ENCODE data around the gene KAZN.

KAZN gene

GRCh38 chr1:14679027-14679688 lies 80.7 kb downstream of the KAZN start:
- no peak for DNase-seq

DNA sequence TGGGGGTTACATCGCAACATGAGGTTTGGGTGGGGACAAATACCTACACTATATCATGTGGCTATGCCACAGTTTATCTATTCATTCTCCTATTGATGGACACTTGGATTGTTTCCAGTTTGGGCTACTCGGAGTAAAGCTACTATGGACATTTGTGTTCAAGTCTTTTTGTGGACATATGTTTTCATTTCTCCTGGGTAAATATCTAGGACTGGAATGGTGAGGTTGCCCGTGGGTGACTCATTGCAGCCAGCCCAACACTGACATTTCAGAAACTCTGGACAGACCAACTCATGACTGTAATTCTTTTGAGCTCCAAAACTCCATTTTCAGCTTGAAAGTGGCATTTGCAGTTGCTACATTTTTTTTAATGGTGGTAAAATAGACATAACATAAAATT lies 82.7 kb downstream of the KAZN start:
- DNase-seq: no peak

DNA sequence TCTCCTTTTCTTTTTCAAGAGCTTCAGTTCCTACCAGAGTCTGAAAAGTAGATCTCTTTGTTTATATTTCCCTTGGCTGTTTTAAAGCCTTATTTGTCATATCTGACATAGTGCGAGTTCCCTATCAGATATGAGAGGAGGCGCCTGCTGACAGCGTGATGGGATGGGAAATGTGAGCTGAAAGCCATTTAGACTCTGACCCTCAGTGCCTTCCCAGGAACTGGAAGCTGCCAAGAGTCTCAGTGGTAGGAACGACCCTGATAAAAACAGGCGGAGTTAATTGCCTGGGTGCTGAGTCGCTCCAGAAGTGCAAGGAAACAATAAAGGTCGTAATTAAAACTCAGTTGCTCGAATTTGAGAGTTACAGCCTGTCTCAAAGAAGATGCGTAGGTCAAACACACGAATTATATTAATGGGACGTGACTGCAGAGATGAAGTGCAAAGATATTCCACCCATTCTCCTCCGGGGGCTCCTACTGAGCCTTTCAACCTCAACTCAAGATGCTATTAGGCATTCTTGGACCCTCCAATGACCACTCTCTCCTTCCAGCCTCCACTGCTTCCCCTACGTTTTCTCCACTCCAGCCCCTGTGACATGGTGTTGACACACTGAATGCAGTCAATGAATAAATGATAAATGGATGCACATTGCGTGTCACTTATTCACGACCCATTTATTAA lies 84.6 kb downstream of the KAZN start:
- DNase-seq: no peak

DNA sequence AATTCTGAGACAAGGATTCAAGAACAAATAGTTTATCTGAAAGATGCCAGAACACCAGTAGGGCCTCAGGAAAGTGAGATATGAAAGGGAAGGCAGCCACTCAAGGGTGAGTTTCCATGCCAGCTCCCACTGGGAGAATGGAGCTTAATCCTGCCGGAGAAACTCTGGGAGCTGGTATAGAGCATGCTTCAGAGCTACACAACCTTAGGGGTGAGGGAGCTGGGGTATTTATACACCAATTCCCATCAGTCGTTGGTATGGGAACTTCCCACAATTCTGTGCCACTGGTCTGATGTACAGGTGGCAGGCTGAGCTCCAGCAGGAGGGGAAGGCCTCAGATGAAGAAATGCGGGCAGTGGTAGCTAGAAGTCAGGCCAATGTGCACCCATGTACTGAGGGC lies 86.6 kb downstream of the KAZN start:
- DNase-seq: no peak

DNA sequence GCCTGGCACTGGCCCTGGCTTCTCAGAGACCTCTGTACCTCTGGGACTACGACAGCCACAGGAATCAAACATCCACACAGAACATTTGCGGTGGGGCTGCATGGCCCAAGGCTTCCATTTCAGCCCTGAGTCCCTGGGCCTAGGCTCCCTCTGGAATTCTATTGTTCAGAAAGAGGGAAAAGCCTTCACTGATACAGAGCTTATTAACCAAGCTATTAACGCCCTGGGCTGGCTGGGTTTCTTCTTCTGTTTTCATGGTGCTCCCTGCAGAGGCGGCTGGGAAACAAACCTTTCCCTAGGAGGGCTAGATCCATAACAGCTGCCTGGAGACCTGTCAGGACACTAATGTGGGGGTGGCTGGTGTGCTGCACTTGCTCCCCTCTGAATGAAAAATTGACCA lies 88.2 kb downstream of the KAZN start:
- DNase-seq: no peak

GRCh38 chr1:14687147-14687546 lies 88.7 kb downstream of the KAZN start:
- no peak for DNase-seq

DNA sequence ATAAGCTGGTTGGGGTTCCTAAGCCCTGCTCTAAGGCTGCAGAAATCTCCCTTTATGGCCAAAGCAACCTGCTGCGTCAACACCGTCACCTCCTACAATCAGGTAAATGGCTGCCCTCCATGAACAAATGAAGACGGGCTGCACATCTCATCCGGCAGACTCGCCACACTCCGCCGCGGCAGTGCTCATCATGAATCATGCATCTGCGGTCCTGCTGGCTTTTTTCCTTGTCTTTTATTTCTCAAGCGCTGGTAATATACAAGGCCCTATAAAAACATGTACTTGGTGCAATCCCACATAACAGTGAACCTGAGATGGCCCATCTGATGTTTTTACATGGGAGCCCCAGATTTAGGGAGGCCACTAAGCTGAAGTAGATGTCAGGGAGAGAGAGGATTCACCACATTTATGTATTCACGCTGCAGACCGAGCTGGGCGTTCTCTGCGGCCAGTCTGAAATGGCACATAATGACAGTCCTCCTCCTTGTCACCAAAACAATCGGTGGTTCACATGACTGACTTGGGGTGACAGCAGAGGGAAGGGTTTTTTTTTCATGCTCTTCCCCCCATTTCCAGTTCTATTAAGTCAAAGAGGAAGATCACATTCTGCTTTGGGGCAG lies 91.6 kb downstream of the KAZN start:
- DNase-seq: no peak

GRCh38 chr1:14693949-14694348 lies 95.5 kb downstream of the KAZN start:
- no peak for DNase-seq

- DNase-seq: no peak
These were observed 96.1 kb downstream of the KAZN start for GRCh38 chr1:14694589-14694988.

DNA sequence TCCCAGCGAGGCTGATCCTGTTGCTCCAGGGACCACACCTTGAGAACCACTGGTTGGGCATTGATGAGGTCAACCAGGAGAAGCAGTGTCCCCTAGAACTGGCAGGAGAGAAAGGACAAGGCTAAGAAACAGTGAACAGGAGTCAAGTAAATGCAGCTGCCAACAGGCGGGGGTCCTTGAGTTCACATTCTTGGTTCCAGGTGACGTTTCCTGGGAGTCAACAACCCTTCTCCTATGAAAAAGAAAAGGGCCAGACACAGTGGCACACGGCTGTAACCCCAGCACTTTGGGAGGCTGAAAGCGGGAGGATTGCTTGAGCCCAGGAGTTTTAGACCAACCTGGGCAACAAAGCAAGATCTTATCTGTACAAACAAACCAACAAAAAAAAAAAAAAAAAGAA lies 98.3 kb downstream of the KAZN start:
- DNase-seq: no peak

- DNase-seq: no peak
These were observed 98.9 kb downstream of the KAZN start for GRCh38 chr1:14697353-14697752.

DNA sequence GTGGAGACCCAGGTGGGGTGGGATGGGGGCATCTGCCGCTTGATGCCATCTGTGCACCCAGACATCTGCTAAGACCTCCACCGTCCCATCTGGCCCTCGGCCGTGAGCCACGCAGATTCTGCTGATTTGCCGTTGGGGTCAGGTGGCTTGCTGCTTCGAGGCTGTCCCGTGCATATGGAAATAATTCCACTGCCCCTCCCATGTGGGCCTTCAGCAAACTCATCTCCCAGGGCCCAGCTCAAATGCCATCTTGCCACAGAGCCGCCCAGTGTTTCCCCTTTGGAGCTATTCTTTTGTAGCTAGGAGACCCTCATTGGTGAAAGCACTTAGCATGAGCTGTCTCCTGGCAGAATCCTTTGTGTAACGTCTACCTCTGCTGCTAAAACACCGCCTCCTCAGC lies 99.8 kb downstream of the KAZN start:
- DNase-seq: no peak

DNA sequence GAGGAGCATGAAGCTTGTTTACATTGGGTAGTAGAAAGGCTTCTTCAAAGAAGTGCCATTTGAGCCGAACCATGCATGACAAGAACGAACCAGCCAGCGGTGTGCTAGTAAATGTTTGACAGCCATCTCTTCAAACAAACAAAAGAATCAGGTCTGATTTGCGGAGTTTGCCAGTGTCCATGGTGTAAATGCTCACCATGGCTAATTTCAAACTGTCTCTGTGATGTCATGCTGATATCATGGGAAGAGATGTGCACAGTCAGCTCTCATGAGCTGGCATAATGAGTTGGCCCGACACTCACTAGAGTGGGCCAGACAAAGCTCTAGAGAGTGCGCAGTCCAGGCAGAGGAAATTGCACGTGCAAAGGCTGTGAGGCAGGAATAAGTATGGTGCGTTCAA lies 101.1 kb downstream of the KAZN start:
- no peak for DNase-seq

DNA sequence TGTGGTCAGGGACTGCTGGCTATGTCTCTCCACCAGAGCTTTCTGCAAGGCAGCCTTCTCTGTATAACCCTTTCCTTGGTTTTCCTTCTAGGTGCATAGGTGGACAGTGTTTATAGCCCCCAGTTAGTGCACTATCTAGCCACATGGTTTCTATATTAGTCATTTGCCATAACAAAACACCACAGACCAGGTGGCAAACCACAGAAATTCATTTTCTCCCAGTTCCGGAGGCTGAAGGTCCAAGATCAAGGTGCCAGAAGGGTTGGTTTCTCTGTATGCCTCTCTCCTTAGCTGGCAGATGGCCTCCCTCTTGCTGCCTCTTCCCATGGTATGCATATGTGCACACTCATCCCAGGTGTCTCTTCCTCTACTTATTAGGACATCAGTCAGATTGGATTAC lies 106.4 kb downstream of the KAZN start:
- no peak for DNase-seq

DNA sequence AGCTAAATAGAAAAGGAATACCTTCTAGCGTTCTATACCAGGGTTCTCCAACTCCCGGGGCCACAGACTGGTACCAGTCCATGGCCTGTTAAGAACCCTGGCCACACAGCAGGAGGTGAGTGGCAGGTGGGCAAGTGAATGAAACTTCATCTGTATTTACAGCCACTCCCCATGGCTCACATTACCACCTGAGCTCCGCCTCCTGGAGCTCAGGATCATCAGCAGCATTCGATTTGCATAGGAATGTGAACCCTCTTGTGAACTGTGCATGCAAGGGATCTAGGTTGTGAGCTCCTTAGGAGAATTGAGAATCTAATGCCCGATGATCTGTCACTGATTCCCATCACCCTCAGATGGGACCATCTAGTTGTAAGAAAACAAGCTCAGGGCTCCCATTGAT lies 107.3 kb downstream of the KAZN start:
- no peak for DNase-seq

DNA sequence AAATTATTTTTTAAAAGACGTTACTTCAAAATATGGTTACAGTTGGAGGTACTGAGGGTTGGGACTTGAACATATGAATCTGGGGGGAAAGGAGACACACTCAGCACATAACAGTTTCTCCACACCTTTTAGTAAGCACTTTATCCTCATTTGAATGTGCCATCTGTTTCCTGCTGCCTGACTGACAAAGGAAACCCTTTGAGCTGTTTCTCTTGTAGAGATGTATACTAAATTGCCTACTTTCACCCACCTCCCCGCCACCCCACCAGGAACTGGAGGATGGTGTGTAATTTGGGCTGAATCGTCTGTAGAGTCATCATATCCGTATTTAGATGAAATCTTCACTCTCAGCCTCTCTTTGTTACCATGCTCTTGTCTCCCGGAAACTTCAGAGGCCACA lies 108.1 kb downstream of the KAZN start:
- no peak for DNase-seq

DNA sequence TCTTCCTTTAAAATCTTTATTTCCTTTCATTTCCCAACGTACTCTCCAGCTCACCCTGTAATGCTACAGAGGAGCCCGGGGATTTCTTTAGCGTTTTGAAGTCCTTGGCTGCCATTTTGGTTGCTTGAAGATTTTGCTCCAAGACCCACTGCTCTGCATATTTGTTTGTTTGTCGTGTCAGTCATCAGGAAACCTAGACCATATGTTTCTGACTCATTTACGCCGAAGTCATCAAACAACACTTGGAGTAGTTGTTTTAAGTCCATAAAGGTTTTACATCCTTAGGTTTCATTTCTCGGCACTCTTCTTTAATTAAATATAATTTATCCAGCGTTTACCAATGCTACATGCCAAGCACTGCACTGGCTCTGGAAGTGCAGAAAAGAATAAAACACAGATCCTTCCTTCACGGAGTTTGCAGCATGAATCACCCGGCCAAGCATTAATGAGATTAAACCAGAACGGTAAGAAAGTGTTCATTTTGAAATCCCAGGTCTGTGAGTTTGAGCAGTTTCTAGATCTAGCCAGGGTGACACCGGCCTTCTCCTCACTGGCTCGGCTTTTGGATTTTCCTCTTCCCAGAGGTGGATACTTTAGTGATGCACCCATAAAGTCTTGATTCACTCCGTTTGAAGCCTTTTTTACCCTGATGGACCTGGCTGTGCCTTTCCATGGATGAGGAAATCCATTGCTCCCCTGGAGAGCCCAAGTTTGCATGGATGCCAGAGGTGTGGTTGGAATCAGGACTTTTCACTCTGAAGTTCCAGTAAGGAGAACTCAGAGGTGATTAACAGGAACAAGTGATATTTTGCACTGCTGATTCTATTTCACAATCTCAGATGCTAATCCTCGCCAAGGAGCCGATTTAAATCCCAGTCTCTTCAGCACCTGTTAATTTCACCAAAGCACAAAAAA lies 109.3 kb downstream of the KAZN start:
- DNase-seq: no peak

DNA sequence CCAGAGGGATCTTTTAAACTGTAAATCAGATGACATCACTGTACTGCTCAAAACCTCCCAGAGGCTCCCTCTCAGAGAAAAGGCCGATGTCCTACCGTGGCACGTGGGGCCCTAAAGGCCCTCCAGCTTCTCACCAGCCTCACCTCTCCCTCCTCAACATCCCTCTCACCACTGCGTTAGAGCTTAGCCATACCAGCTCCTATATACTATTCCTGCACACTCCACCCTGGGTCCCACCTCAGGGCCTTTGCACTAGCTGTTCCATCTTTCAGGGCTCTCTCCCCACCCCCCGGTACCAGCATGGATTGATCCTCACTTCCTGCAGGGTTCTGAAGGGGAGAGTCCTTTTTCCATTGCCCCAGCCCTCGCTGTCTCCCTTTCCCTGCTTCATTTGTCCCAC lies 111.8 kb downstream of the KAZN start:
- no peak for DNase-seq

DNA sequence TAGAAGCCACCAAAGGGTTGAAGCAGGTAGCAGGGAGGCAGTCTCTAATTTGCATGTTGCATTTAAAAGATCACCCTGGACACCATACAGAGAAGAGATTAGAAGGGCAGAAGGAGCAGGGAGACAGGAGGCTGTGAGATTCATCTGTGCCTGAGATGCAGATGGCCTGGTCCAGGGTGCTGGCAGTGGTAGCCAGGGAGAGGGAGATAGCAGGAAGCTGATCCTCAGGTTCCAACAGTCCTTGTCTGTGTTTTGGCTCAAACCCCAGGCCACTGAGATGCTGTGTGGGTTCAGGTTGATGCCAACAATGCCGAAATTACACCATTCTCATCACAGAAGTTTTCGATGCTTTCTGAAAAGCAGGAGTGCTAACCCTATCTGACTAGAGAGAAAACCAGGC lies 113.7 kb downstream of the KAZN start:
- no peak for DNase-seq

DNA sequence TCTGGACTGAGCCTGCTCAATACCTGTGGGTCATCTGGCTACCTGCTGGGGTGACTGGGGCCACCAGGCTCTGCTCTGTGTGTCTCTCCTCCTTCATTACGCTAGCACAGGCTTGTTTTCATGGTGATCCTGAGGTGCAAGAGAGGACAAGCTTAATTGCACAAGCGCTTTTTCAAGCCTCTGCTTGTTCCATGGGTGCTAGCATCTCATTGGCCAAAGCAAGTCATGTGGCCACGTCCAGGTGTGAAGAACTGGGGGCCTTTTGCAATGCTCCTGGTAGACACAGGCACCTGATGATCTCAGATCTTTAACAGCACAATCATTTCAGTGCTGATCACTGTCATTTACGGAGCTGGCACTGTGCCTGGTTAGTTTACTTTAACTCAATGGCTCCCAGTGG lies 114.6 kb downstream of the KAZN start:
- DNase-seq: no peak

DNA sequence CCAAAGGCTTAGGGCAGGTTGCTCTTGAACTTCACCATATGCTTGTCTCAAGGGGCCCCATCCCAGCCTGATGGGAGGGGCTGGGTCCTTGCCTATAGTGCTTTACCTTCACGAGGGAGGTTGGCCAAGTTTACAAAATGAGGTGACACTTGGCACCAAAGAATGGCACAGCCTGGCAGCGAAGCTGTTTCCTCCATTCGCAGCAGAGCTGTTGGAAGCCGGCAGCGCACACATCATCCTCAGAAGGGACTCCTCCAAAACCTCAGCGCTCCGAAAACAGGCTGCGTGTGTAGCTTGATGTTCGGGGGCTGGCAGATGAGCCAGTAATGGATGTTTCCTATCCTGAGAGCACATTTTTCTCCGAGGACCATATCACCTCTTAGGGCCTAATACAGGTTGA lies 116.8 kb downstream of the KAZN start:
- no peak for DNase-seq

DNA sequence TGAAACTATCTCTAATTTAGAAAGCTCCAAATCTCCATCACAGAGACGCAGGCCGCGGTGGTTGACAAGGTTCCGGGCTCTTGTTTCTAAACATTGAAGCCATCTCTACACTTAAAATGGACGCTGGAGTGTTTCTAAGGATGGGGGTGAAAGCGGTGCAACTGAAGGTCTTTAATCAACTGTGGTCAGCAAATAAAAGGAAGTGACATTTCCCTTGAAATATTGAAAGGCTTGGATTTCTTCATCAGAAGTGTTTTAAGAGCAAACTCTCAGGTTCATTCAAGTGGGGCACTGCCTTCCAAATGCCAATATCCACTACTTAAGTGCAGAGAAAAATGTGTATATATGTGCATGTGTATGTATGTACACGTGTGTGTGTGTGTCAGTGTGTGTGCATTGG lies 117.3 kb downstream of the KAZN start:
- DNase-seq: no peak

GRCh38 chr1:14716474-14716873 lies 118.0 kb downstream of the KAZN start:
- no peak for DNase-seq

DNA sequence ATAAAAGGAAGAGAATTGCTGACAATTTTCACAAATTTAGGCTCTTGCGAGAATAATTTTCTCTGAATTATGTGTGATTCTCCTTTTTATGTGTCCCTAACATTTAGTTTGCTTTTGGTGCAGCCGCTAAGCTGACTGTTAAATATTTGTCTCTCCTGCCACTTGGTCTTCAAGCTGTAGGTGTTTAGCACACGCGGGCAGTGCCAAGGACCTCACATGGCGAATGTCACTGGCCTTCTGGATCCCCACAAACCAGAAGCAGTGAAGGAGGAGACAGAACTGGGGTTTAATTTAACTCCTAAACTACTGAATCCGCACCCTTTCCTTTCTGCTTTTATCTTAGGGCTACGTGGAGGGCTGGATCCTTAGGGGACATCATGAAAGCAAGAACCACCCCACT lies 120.0 kb downstream of the KAZN start:
- no peak for DNase-seq
